Measurements from ENCODE around the gene WDR33.

Gene WDR33

GRCh38 chr2:127658641-127659407 is 152.1 kb downstream of the WDR33 start:
- no peak for DNase-seq (ENCODE audit: low read depth in 1 of 2, low spot score in 1 of 2)

GRCh38 chr2:127658146-127658545 is 152.8 kb downstream of the WDR33 start:
- no peak for DNase-seq (ENCODE audit: low read depth in 1 of 2, low spot score in 1 of 2)

GRCh38 chr2:127657232-127657595 is 153.8 kb downstream of the WDR33 start:
- DNase-seq (ENCODE audit: low read depth in 1 of 2, low spot score in 1 of 2), result no peak

- DNase-seq (ENCODE audit: low read depth in 1 of 2, low spot score in 1 of 2), result no peak
These were observed 154.3 kb downstream of the WDR33 start for GRCh38 chr2:127656569-127657231.

- no peak for DNase-seq (ENCODE audit: low read depth in 1 of 2, low spot score in 1 of 2)
These were observed 155.5 kb downstream of the WDR33 start for GRCh38 chr2:127655209-127656073.

- no peak for DNase-seq (ENCODE audit: low read depth in 1 of 2, low spot score in 1 of 2)
These were observed 156.2 kb downstream of the WDR33 start for GRCh38 chr2:127654838-127655175.

GRCh38 chr2:127654084-127654837 is 156.7 kb downstream of the WDR33 start:
- no peak for DNase-seq (ENCODE audit: low read depth in 1 of 2, low spot score in 1 of 2)

GRCh38 chr2:127653421-127654083 is 157.4 kb downstream of the WDR33 start:
- no peak for DNase-seq (ENCODE audit: low read depth in 1 of 2, low spot score in 1 of 2)

- DNase-seq (ENCODE audit: low read depth in 1 of 2, low spot score in 1 of 2), result no peak
These were observed 158.1 kb downstream of the WDR33 start for GRCh38 chr2:127652786-127653357.

GRCh38 chr2:127651971-127652550 is 158.9 kb downstream of the WDR33 start:
- DNase-seq (ENCODE audit: low read depth in 1 of 2, low spot score in 1 of 2), result no peak

GRCh38 chr2:127651381-127651809 is 159.6 kb downstream of the WDR33 start:
- DNase-seq (ENCODE audit: low read depth in 1 of 2, low spot score in 1 of 2), result no peak
